GM19193 (cell line): ENCODE data around the gene USP32.

Source experiments
- POLR2A ChIP-seq: IDR thresholded peaks from 4 replicates; pipeline ENCODE4 v1.6.1; 2011; ENCODE audit not compliant: insufficient read depth, insufficient read length; ENCODE audit errors: extremely low read depth

The USP32 gene

DNA sequence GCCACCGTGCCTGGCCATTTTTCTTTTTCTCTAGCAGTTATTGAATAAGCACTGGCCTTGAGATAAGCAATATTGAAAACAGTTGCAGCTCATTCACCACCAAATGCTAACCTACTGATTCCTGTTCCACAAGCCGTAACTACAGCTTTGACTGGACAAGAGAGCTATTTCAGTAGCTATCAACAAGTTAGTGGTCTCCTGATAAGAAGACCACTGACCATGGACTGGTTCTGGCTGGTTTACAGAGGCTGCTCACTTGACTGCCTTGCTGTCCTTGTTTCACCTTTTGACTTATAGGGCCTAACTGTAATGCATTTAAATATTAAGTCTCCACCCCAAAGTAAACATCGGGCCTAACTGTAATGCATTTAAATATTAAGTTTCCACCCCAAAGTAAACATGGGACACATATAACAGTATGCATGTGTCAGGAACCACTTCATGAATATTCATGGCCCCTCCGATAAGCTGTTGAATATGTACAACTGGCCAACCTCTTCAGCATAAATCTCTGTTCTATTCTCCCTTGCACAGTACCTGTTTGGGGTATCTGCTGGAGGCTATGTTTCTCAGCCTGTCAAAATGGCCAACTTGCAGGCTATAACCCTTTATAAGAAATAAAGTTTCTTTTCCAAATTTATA, 94.1 kb downstream of the USP32 start:
- TF ChIP-seq POLR2A: no peak

DNA sequence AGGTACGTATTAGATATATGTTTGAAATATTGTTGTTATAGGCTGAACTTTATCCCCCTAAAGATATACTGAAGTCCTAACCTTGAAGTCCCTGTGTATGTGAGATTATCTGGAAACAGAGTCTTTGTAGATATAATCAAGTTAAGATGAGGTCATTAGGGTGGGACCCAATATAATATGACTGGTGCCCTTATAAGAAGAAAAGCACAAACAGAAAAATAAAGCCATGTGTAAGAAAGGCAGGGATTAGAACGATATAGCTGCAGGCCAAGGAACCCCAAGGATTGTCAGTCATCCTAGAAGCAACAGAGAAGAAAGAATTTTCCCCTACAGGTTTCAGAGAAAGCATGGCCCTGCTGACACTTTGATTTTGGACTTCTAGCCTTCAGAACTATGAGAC, 95.8 kb downstream of the USP32 start:
- no peak for TF ChIP-seq POLR2A

DNA sequence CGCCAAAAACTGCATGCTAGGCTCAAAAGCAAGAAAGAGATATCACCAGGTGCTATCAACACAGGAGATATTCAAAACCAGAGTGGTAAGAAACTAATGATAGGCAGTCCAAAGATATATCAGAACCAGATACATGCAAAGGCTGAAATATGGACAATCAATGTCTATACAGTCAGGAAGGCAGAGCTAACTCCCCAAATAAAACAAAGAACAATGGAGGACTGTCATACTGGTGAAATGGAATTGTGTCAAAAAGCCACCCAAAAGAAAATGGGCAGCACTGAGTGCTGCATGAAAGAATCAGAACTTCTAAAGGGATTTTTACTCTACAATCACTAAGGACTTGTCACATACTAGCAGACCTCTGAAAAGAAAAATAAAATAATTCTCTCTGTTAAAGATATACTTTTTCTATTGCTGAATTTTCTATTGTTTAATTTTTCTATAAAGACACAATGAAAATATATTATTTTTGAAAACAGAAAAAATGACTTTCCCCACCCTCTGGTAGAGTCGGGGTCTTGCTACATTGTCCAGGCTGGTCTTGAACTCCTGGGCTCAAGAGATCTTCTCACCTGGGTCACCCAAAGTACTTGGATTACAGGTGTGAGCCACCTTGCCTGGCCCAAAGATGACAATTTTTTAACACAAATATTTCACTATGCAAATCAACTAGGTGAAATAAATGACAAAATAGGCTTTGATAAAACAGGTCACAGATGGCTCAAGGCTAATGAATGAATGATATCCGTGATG, 98.2 kb downstream of the USP32 start:
- TF ChIP-seq POLR2A: no peak

DNA sequence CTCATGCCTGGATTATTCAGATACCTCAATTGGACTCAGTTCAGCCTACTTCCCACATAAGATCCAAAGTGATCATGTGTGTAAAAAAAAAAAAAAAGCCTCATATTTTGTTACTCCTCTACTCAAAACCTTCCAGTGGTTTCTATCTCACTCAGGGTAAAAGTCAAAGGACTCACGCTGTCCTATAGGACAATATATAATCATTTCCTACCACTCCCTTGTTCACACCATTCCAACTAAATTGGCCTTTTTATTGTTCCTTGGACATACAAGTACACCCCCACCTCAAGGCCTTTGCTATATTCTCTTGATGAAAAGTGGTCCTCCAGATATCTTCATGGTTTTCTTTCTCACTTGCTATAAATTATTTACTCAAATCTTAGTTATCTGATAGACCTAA, 99.2 kb downstream of the USP32 start:
- TF ChIP-seq POLR2A: no peak

DNA sequence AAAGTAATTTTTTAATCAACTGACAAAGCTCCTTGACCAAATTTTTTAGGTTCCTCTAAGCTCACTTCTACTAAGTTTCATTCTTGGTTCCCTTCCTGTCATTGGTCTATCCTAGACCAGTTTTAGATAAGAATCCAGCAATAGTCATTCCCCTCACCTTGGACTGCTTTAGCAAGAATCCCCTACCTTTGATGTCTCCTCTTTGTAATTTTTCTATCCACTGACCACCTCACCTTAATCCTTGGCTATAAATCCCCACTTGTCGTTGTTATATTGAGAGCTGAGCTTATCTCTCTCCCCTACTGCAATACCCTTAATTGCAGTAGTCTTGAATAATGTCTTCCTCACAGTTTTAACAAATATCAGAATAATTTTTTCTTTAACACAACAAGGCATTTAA, 107.2 kb downstream of the USP32 start:
- no peak for TF ChIP-seq POLR2A

DNA sequence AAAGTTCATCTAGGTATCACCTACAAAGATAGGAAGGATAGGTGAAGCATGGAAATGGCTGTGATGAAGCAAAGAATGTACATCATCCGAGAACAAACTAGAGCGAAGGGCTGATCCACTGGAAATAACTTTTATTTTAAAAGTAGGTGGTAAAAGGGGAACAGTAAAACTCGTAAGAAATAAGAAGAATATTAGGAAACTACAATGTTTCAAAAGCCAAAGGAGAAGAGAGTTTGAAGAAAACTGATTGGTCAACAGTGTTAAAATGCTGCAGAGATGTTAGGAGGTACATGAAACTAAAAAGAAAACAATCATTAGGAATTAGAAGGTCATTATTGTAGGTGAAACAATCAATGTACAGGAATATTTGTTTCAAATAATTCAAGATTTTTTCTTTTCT, 108.1 kb downstream of the USP32 start:
- TF ChIP-seq POLR2A: no peak

DNA sequence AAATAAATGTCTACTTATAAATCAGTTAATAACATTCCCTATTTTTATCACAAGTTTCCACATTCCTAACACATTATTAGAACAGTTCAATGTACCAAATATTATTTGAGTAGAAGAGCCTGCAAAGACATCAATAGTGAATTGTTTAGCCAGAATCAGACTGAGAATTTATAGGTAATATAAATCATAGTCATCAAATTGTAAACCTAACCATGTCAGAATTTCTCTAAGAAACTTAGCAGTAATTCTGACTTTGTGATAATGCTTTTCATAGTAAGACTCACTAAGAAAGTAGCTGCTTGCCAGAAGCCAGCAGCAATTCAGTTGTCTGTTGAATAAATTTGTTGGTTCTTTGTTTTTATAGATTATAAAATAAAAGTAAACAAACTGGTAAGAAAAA, 111.3 kb downstream of the USP32 start:
- no peak for TF ChIP-seq POLR2A

DNA sequence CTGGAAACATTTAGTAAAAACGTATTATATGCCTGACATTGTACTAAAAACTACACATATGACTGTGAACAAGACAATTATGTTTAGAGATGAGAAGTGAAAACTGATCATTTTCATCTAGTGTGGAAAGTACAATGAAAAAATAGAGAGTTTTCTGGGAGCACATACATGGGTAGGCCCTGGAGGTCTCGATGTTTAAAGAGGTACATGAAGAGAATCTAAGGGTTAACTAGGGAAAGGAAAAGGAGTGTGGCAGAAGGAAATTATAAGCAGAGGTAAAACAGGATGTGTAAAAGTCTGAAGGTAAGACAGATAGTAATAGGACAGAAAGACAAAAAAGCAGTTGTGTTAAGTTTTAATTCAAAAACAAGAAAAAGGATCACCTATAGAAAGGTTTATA, 113.7 kb downstream of the USP32 start:
- TF ChIP-seq POLR2A: no peak

DNA sequence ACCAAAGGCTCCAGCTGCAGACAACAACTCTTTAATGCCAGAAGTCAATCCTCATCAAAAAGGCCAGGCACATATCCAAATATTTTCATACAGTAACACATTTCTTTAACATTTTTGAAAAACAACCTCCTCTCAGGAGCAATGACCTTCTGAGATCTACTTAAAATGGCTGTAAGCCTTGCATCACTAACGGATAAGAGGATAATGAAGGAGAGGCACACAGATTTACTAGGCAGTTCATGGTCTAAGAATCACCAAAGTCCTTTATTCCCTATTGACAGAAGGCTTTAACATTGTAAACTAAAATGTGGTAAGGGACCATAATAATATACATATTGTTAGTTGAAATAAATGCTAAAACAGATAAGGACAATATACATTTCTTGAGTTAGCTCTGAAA, 114.7 kb downstream of the USP32 start:
- no peak for TF ChIP-seq POLR2A

DNA sequence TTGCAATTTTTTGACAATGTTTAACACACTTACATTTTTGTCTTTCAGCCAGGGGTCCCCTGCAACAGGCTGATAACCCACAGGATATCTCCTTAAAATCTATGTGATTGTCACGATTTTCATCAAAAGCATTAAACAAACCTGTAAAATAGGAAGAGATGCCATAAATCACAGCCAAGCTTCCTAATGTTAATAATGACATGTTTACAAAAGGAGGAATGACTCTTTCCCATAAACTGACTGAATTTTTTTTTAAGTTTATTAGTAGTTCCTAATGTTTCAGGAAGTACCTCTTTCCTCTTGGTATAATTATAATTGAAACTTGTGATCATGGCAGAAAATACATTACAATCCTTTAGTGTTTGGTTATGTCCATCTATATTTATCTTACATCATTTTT, 122.5 kb downstream of the USP32 start:
- TF ChIP-seq POLR2A: no peak

DNA sequence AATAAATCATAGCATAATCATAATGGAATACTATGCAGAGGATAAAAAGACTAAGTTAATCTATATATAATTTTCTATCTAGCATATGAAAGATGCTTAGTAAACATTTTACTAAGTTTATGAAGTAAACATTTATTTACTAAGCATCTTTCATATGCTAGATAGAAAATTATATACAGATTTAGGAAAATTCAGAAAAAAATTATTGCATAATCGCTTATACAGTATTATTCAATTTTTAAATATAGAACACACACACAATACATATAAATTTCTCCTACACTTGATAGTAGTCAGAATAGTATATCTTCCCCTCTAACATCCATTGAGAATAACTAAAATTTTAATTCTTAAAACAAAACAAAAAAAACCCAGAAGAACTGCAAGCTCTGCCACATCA, 131.4 kb downstream of the USP32 start:
- no peak for TF ChIP-seq POLR2A

DNA sequence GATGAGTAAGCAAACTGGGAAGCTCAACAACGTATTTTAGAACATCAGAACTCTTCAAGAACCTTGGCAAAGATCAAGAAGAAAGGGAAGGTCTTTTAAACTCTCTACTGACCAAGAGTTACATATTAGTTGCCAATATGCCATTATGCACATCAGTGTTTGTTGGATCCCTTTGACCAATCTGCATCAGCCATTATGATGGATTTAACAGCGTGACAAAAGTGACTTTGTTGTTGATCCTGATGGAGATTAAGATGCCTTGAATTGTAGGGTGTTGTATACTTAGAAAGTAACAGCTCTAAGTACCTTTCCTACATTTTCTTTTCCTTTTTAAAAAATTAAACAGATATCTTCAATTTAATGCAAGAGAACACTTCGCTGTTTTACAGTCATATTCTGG, 133.6 kb downstream of the USP32 start:
- TF ChIP-seq POLR2A: no peak

DNA sequence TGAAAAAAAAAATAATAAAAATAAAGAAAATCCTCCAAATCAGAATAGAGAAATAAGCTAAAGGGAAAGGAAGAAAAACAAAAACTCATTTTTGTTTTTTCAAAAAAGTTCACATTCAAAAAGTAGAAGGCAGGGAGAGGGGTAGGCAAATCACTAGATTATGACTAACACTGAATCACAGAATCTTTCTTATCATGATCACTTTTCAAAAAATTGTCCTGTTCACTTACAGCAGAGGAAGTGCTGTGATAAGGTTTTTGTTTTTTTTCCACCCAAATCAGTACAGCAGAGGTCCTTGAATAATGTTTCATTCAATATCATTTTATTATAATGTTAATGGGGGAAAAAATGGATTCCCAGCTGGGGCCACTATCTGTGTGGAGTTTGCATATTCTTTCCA, 135.8 kb downstream of the USP32 start:
- no peak for TF ChIP-seq POLR2A

DNA sequence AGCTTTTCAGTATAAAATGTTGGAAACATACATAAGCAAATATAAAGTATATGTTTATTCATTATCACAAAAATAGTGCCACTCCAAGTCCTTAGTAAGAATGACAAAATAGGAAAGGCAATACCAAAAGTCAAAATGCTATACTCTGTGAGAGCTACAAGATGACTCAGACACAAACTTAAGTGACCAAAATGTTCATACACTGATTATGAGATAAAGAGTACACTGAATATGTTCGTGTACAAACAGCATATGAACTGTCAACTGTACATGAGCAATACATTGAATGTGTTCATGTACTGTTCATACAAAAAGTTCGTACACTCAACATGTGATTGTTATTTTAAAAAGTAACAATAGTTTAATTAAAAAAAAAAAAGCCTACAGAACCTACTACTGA, 138.9 kb downstream of the USP32 start:
- TF ChIP-seq POLR2A: no peak

DNA sequence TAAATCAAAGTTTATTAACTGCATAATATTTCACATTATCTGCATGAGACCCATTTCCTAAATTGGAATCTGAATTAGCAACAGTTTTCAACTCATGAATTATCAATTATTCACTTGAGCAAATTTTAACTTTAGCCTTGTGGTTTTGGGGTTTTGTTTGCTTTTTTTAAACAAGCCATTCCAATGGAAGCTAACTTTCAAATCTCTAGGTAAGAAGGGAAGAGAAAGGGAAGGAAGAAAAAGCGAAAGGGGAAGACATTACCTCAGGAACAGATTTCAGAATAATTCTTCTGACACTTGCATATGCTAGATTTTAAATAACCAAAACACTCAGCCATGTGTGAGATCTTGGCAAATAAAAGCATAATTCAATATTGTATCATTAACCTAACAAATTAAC, 139.5 kb downstream of the USP32 start:
- no peak for TF ChIP-seq POLR2A

DNA sequence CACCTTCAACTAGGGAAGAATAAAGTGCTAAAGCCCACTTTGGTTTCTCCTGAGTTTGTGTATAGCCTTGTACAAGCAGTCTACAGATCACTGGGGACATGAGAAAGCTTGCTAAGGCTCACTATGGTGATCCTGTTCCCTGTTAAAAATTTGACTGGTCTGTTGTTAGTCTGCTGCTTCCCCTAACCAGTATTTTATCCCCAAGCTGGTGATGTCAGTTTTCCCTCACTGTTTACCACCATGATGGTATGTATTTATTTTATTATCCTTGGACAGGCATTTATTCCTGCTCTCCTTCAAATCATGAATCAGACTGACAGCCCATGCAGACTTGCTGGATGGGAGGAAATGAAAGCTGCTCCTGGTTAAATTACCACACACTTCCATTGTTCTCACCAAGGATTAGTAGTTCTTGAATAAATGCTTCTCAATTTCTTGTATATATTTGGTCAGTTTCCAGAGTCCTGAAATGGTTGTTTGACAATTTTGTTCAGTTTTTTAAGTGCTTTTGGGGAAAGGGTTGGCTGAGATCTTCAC, 142.6 kb downstream of the USP32 start:
- no peak for TF ChIP-seq POLR2A
